ENCODE measurements around the gene FBXW11. TPM values are rescaled to one million over a fixed set of nuclear protein-coding genes. Genes with fewer than 3 reads are reported as not detected.

FBXW11 gene
- total RNA-seq, 1 donor from 2014 or later = 62.1 TPM

DNA sequence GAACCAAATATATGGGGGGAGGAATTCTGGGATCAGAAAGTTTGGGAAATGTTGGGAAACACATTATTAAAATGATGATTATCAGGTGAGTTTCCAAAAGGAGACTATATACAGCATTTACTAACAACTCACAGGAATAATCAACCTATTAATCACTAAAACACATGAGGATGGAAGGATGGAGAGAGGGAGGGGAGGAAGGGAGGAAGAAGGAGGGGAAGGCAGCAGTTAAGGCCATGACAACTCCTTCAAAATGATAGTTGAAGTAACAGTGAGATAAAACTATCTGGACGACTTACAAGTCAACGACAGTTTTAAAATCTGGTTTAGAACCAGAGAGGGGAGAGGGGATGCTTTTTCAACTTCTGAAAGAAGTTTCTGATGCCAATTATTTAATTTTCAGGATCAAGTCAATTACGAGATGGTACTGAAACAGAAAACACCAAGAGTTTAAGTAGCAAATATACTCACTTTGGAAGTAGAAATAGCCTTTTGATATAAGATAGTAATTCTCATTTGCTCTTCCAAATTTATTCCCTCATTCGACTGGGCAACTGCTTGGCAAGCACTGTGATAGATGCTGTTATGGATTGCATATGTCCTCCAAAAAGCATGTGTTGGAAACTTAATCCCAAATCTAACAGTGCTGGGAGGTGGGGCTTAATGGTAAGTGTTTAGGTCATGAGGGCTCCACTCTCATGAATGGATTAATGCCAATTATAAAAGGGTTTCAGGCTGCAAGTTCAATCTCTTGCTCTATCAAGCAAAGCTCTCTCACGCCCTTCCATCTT is 30.4 kb downstream of the FBXW11 start:
- H3K4me3 Mint-ChIP-seq = no peak overlapping the region
- H3K27ac Mint-ChIP-seq = no peak overlapping the region
- TF ChIP-seq, protein P1, sequence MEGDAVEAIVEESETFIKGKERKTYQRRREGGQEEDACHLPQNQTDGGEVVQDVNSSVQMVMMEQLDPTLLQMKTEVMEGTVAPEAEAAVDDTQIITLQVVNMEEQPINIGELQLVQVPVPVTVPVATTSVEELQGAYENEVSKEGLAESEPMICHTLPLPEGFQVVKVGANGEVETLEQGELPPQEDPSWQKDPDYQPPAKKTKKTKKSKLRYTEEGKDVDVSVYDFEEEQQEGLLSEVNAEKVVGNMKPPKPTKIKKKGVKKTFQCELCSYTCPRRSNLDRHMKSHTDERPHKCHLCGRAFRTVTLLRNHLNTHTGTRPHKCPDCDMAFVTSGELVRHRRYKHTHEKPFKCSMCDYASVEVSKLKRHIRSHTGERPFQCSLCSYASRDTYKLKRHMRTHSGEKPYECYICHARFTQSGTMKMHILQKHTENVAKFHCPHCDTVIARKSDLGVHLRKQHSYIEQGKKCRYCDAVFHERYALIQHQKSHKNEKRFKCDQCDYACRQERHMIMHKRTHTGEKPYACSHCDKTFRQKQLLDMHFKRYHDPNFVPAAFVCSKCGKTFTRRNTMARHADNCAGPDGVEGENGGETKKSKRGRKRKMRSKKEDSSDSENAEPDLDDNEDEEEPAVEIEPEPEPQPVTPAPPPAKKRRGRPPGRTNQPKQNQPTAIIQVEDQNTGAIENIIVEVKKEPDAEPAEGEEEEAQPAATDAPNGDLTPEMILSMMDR (IDR thresholded peaks at IDR 0.05; ENCODE audit: unreplicated experiment) = no peak
- peaks cover 16% of the 10 kb centered on the region for H3K4me1 Mint-ChIP-seq
- H3K9me3 Mint-ChIP-seq = peaks cover 21% of the 10 kb centered on the region
- H3K27me3 Mint-ChIP-seq (ENCODE audit: low read depth) = no peaks in the 10 kb centered on the region
- DNase-seq (ENCODE audit: low spot score in 2 of 2, unreplicated experiment in 2 of 2) = no peak
- H3K36me3 Mint-ChIP-seq = peaks cover 21% of the 10 kb centered on the region

DNA sequence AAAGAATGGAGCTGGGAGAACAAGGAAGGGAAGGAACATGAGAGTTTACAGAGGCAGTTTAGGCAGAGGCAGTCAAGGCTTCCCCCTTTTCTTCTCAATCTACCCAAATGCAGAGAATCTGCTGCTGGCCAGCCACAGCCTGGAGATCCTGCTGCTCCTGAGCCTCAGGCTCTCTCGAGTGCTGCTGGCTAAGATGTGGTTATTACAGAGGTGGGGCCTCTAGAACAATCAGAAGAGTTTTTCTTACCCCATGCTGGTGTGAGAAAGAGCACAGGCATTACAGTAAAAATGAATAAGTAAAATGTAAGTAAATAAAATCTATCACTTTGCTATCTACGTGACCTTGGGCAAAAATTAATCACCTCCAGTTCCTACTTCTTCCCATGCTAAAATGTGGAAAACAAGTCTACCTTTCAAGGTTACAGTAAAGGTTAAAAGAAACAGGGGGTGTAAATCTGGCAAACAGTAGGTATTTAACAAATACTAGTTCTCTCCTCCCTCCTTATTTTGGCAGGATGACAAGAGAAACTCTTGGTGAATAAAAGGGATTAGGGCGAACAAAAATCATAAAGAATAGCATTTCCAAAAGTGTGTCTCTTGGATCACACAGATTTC is 31.1 kb downstream of the FBXW11 start:
- DNase-seq (ENCODE audit: low spot score in 2 of 2, unreplicated experiment in 2 of 2) = no peak
- Mint-ChIP-seq H3K36me3 (peaks cover 23% of the 10 kb centered on the region), H3K4me1 (peaks cover 16% of the 10 kb centered on the region), H3K9me3 (peaks cover 21% of the 10 kb centered on the region), H3K4me3 (no peak overlapping the region), H3K27me3 (ENCODE audit: low read depth) (no peaks in the 10 kb centered on the region), H3K27ac (peak overlapping the region; percentile 72)
- TF ChIP-seq, protein P1 (IDR thresholded peaks at IDR 0.05; ENCODE audit: unreplicated experiment) = no peak

DNA sequence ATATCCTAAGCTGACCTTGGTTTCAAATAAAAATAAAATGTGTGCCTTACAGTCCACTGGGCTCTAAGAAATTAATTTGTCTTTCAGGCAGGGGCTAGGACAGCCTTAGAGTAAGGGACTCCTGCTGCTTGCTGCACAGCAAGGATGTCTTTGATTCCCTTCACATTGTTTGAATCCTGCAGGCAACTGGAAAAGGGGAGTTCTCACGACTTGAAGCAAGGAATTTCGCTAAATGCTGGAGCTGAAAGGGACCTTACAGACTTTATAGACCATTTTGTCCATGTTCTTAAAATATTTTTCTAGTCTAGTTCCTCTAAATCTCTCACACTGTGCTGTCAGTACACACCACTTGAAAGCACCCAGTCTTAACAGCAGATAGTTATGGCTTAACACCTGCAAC is 35.6 kb downstream of the FBXW11 start:
- H3K27ac Mint-ChIP-seq = no peak overlapping the region
- TF ChIP-seq, protein P1 (IDR thresholded peaks at IDR 0.05; ENCODE audit: unreplicated experiment) = no peak
- H3K9me3 Mint-ChIP-seq = peaks cover 4% of the 10 kb centered on the region
- H3K27me3 Mint-ChIP-seq (ENCODE audit: low read depth) = no peaks in the 10 kb centered on the region
- H3K36me3 Mint-ChIP-seq = peaks cover 8% of the 10 kb centered on the region
- peaks cover 22% of the 10 kb centered on the region for H3K4me1 Mint-ChIP-seq
- DNase-seq (ENCODE audit: low spot score in 2 of 2, unreplicated experiment in 2 of 2) = no peak
- no peak overlapping the region for H3K4me3 Mint-ChIP-seq

GRCh38 chr5:171969288-171969880 is 37.1 kb downstream of the FBXW11 start:
- no peak overlapping the region for H3K4me3 Mint-ChIP-seq
- H3K4me1 Mint-ChIP-seq = peaks cover 16% of the 10 kb centered on the region
- H3K36me3 Mint-ChIP-seq = peaks cover 8% of the 10 kb centered on the region
- peaks cover 4% of the 10 kb centered on the region for H3K9me3 Mint-ChIP-seq
- H3K27me3 Mint-ChIP-seq (ENCODE audit: low read depth) = no peaks in the 10 kb centered on the region
- TF ChIP-seq, protein P1 (IDR thresholded peaks at IDR 0.05; ENCODE audit: unreplicated experiment) = no peak
- no peak overlapping the region for H3K27ac Mint-ChIP-seq
- DNase-seq (ENCODE audit: low spot score in 2 of 2, unreplicated experiment in 2 of 2) = no peak

DNA sequence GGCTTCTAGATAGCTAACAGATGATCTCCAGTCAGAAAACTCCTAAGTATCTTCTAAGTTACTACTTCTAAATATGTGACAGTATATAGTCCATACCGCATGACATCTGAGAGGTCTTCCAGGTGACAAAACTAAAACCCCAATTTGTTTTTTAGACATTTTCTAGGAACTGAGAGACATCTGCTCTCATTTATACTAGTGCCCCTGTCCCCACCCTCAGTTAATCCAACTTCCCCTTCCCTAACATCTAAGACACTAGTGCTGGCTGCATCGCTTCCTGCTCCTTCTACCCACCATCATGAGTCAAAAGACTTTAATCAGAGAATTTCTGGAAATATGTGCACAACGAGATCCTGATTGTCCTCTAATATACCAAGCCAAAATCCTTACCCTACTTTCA is 37.9 kb downstream of the FBXW11 start:
- DNase-seq (ENCODE audit: low spot score in 2 of 2, unreplicated experiment in 2 of 2) = no peak
- no peak overlapping the region for H3K4me3 Mint-ChIP-seq
- TF ChIP-seq, protein P1 (IDR thresholded peaks at IDR 0.05; ENCODE audit: unreplicated experiment) = no peak
- no peak overlapping the region for H3K27ac Mint-ChIP-seq
- no peaks in the 10 kb centered on the region for H3K27me3 Mint-ChIP-seq (ENCODE audit: low read depth)
- H3K9me3 Mint-ChIP-seq = peaks cover 4% of the 10 kb centered on the region
- H3K36me3 Mint-ChIP-seq = peaks cover 8% of the 10 kb centered on the region
- H3K4me1 Mint-ChIP-seq = peaks cover 16% of the 10 kb centered on the region
